Stimulated activated naive CD4-positive, alpha-beta T cell (primary cell): ENCODE measurements around the gene OMP.
A peak's percentile ranks its signal among the peaks of the same experiment; 100 is the strongest.

ENCODE experiments used
- DNase-seq, 6 experiments: peaks; one replicate each; lab custom pipeline; 2025; lab: John Stamatoyannopoulos, UW

The OMP gene

GRCh38 chr11:77123591-77123990 lies 21.0 kb downstream of the OMP start:
- no peak for DNase-seq

- DNase-seq, result no peak
These were observed 21.4 kb downstream of the OMP start for GRCh38 chr11:77124041-77124440.

GRCh38 chr11:77124488-77124887 lies 21.8 kb downstream of the OMP start:
- no peak for DNase-seq

GRCh38 chr11:77125191-77125590 lies 22.6 kb downstream of the OMP start:
- DNase-seq, result no peak

GRCh38 chr11:77125695-77126094 lies 23.1 kb downstream of the OMP start:
- no peak for DNase-seq

GRCh38 chr11:77126156-77126775 lies 23.6 kb downstream of the OMP start:
- DNase-seq, result no peak

GRCh38 chr11:77126861-77127234 lies 24.2 kb downstream of the OMP start:
- DNase-seq, result no peak

GRCh38 chr11:77127235-77127911 lies 24.7 kb downstream of the OMP start:
- DNase-seq, result peak; percentile 8 to 71 (median 46)

GRCh38 chr11:77127920-77128691 lies 25.5 kb downstream of the OMP start, which contains the start of gene MYO7A:
Gene MYO7A (plus strand): TSS chr11:77128246. CDS start chr11:77130635, 2,389 bp downstream.
- DNase-seq, result peak in 1 of 6 experiments; percentile 29

- DNase-seq, result no peak
These were observed 26.6 kb downstream of the OMP start for GRCh38 chr11:77129069-77129841.

GRCh38 chr11:77129842-77130756 lies 27.5 kb downstream of the OMP start:
- no peak for DNase-seq

- DNase-seq, result no peak
These were observed 28.3 kb downstream of the OMP start for GRCh38 chr11:77130763-77131513.

GRCh38 chr11:77131560-77131959 lies 28.9 kb downstream of the OMP start:
- no peak for DNase-seq

- DNase-seq, result no peak
These were observed 32.4 kb downstream of the OMP start for GRCh38 chr11:77135069-77135468.

- no peak for DNase-seq
These were observed 33.4 kb downstream of the OMP start for GRCh38 chr11:77136074-77136473.

GRCh38 chr11:77136784-77137420 lies 34.3 kb downstream of the OMP start:
- DNase-seq, result no peak

GRCh38 chr11:77137421-77137820 lies 34.8 kb downstream of the OMP start:
- DNase-seq, result no peak

GRCh38 chr11:77138106-77138649 lies 35.5 kb downstream of the OMP start:
- DNase-seq, result no peak

- DNase-seq, result no peak
These were observed 36.6 kb downstream of the OMP start for GRCh38 chr11:77139201-77139600.
